ENCODE data around the gene KCNH4. TPM values are rescaled to one million over a fixed set of nuclear protein-coding genes. Genes with fewer than 3 reads are reported as not detected.

KCNH4 gene
- total and polyA plus RNA-seq, 7 donors = 0.01 to 0.17 (median 0.08) TPM; not detected in 2

GRCh38 chr17:42166196-42166763, 14.7 kb downstream of the KCNH4 start:
- H3K27ac ChIP-seq = no peak overlapping the region
- ATAC-seq = no peak
- no peak for TF ChIP-seq CTCF (IDR thresholded peaks at IDR 0.05)
- intact Hi-C loops (cut with DNase I) = no loop called here
- H3K36me3 ChIP-seq (ENCODE audit: insufficient read depth in 1 of 2, low read depth in 1 of 2) = no peaks in the 10 kb centered on the region
- 85 to 87% (median 86%) methylated on average over 19 of the region's 19 CpGs for WGBS, 3 donors
- H3K4me1 ChIP-seq = no peaks in the 10 kb centered on the region
- H3K9me3 ChIP-seq = no peaks in the 10 kb centered on the region
- H3K27me3 ChIP-seq (ENCODE audit: insufficient read depth in 3 of 3, low read length in 2 of 3) = no peaks in the 10 kb centered on the region
- H3K4me3 ChIP-seq = no peak overlapping the region
- no peak for DNase-seq

GRCh38 chr17:42165751-42166150, 15.2 kb downstream of the KCNH4 start:
- no peaks in the 10 kb centered on the region for H3K27me3 ChIP-seq (ENCODE audit: insufficient read depth in 3 of 3, low read length in 2 of 3)
- no peaks in the 10 kb centered on the region for H3K36me3 ChIP-seq (ENCODE audit: insufficient read depth in 1 of 2, low read depth in 1 of 2)
- TF ChIP-seq CTCF (IDR thresholded peaks at IDR 0.05) = no peak
- 79 to 81% (median 79%) methylated on average over 6 of the region's 6 CpGs for WGBS, 3 donors
- no peaks in the 10 kb centered on the region for H3K9me3 ChIP-seq
- H3K27ac ChIP-seq = no peak overlapping the region
- H3K4me1 ChIP-seq = no peaks in the 10 kb centered on the region
- ATAC-seq (no peak), DNase-seq (no peak)
- H3K4me3 ChIP-seq = no peak overlapping the region
- intact Hi-C loops (cut with DNase I) = no loop called here

- no peak for ATAC-seq
- Histone ChIP-seq H3K27me3 (ENCODE audit: insufficient read depth in 3 of 3, low read length in 2 of 3) (no peaks in the 10 kb centered on the region), H3K4me1 (no peaks in the 10 kb centered on the region), H3K9me3 (no peaks in the 10 kb centered on the region), H3K27ac (no peak overlapping the region), H3K4me3 (no peak overlapping the region), H3K36me3 (ENCODE audit: insufficient read depth in 1 of 2, low read depth in 1 of 2) (no peaks in the 10 kb centered on the region)
- WGBS, 3 donors = 57 to 61% (median 58%) methylated on average over 22 of the region's 22 CpGs
- intact Hi-C loops (cut with DNase I) = no loop called here
- no peak for TF ChIP-seq CTCF (IDR thresholded peaks at IDR 0.05)
- no peak for DNase-seq
Measured at GRCh38 chr17:42163696-42164407, 17.1 kb downstream of the KCNH4 start.

GRCh38 chr17:42163113-42163512, 17.8 kb downstream of the KCNH4 start:
- no peak overlapping the region for H3K4me3 ChIP-seq
- no peaks in the 10 kb centered on the region for H3K4me1 ChIP-seq
- peak in 2 of 4 donors; percentile 21 to 25 for ATAC-seq
- no peak for DNase-seq
- 47 to 51% (median 49%) methylated on average over 8 of the region's 8 CpGs for WGBS, 3 donors
- H3K27me3 ChIP-seq (ENCODE audit: insufficient read depth in 3 of 3, low read length in 2 of 3) = no peaks in the 10 kb centered on the region
- TF ChIP-seq CTCF (IDR thresholded peaks at IDR 0.05) = peak; percentile 9
- H3K27ac ChIP-seq = no peak overlapping the region
- intact Hi-C loops (cut with DNase I) = no loop called here
- H3K36me3 ChIP-seq (ENCODE audit: insufficient read depth in 1 of 2, low read depth in 1 of 2) = no peaks in the 10 kb centered on the region
- H3K9me3 ChIP-seq = no peaks in the 10 kb centered on the region
